GM18499 (cell line): ENCODE results near the gene CD93.

Experiments
- ATAC-seq: cut with Tn5 transposase; IDR thresholded peaks from one replicate; pipeline ENCODE4 v1.9.1; 2021; ENCODE audit warnings: moderate number of reproducible peaks; ENCODE audit not compliant: insufficient read depth, unreplicated experiment

The CD93 gene

GRCh38 chr20:23121751-23122320 lies 35.7 kb upstream of the CD93 start:
- ATAC-seq: no peak

GRCh38 chr20:23120936-23121750 lies 35.0 kb upstream of the CD93 start:
- no peak for ATAC-seq

DNA sequence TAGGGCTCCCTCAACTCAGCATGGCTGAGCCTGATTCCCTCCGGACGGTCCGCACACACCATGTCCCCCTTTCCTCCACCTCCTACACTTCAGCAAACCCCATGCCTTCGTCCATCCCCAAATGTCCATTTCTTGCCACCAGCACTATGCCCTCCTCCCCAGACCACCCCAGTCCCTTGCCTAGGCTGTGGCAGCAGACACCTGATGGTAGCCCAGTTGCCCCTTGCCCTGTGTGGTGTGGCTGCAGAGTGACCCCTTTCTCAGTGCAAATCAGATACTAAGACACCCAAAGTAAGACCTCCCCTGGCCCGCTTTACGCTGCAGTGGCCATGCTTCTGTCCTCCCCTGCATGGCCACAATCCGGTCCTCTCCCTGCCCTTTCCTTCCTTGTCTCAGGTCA lies 34.1 kb upstream of the CD93 start:
- no peak for ATAC-seq

DNA sequence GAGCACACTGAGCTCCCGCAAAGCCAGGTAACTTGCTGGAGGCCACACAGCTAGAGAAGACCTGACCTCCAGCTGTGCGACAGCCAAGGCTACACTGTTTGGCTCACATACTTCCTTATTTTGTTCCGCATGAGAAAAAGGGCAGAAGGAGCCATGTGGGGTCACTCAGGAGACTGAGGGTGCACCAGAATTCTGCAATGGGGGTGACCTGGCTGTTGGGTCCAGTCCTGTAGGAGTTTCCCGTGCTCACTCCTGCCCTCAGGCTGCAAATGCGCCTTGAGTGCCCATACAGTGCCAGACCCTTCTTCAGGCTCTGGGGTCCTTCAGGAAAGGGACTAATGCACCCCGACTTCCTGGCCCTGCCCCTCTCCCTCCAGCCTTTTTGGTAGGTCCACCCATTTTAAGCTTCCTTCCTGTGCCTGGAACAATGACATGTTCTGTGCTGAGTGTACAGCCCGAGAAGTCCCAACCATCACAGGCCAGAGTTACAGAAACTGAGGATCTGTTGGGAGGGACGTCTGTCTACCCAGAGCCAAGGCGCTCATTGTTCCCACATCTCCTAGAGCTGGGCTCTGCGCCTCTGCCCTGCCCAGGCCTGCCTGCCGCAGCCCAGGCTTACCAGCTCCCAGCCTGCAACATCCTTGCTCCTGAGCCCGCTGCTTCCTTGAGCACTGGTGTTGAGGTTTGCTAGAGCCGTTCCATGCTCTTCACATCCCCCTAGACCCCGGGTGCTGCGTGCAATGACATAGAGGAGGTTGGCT lies 33.5 kb upstream of the CD93 start:
- ATAC-seq: no peak

- ATAC-seq: no peak
These were observed 32.6 kb upstream of the CD93 start for GRCh38 chr20:23118766-23119165.

DNA sequence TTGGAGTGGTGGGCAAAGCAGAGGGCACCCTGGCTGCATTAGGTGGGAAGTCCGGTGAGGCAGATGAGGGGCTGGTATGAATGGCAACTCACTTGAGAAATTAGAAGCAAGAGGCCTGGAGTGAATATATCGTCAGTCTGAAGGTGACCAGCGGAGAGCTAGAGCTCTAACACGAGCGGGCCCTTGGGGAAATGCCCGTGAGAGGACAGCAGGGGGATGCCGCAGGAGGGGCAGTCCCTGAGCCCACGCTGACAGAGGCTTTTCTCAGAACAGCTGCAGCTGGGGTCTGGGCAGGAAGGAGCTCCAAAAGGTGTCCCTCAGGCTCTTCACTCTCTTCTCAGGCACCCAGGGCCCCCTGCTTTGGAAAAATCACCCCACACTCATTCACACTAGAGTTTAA lies 32.0 kb upstream of the CD93 start:
- ATAC-seq: no peak

- ATAC-seq: no peak
These were observed 31.6 kb upstream of the CD93 start for GRCh38 chr20:23117738-23118137.

- ATAC-seq: no peak
These were observed 30.4 kb upstream of the CD93 start for GRCh38 chr20:23116311-23117089.

GRCh38 chr20:23115822-23116221 lies 29.7 kb upstream of the CD93 start:
- ATAC-seq: no peak

GRCh38 chr20:23114448-23115082 lies 28.4 kb upstream of the CD93 start:
- ATAC-seq: no peak

DNA sequence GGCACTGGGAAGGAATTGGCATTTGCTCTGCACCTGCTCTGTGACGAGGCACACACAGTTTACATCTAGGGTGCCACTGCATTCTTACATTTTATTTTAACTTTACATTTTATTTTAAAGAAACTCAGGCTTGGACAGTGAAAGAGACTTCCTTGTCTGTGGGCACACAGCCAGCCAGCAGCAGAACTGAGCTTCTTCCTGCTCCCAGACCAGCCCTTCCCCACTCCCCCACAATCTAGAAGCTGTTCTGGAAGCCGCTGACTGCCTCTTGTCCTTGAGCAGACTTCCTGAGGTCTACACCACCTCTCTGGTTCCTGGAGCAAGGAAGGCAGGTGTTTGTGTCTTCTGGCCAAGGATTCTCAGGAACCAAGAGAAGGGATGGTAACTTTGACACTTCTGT lies 27.9 kb upstream of the CD93 start:
- ATAC-seq: no peak

DNA sequence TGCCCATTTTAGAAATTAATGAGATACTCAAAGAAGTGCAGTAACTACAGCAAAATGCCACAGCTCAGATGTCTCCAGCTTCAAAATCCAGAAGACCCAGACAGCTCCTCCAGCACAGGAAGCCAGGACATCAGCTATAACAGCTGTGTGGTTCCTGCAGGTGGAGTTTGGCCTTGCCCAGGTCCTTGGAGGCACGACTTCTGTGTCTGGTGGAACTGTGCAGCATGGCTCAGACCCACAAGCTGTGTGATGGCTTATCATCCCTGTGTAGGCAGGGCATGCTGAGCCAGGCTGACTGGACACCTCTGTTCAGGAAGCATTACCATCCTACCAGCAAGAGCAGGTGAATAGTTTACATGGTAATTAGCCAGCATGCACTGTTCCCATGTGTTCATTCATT lies 26.5 kb upstream of the CD93 start:
- ATAC-seq: no peak

DNA sequence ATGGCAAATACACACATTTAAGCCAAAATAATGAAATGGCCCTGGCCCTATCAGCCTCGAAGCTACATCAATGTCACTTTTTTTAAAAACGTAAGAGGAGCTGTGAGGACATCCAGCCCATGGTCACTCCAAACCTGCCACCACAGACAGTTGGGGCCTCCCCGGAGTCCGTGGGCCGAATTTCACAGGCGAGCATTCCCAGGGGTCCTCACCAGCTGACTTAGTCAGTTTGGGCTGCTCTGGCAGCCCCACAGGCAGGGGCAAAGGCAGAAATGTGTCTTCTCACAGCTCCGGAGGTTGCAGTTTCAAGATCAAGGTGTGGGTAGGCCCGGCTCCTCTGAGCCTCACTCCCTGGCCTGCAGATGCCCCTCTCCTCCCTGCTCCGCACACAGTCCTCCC lies 25.8 kb upstream of the CD93 start:
- ATAC-seq: no peak

- ATAC-seq: no peak
These were observed 25.3 kb upstream of the CD93 start for GRCh38 chr20:23111307-23111943.

- ATAC-seq: no peak
These were observed 22.7 kb upstream of the CD93 start for GRCh38 chr20:23108871-23109270.

DNA sequence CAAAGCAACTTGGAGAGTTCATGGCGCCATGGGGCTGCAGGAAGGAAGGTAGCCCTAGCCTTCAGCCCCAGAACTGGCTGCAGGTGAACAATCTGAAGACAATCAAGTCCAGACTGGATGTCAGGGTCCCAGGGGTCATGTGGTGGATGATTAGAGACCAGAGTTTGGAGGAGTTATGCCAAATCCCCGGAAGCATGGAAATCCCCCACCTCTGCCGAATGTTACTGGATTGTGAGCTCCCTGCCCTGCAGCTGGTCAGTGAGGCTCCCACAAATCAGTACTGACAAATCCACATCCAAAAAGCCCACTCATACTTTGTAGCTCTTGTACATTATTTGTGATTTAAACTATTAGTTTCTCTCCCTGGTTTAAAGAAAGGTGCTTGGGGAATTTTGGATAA lies 21.3 kb upstream of the CD93 start:
- no peak for ATAC-seq

DNA sequence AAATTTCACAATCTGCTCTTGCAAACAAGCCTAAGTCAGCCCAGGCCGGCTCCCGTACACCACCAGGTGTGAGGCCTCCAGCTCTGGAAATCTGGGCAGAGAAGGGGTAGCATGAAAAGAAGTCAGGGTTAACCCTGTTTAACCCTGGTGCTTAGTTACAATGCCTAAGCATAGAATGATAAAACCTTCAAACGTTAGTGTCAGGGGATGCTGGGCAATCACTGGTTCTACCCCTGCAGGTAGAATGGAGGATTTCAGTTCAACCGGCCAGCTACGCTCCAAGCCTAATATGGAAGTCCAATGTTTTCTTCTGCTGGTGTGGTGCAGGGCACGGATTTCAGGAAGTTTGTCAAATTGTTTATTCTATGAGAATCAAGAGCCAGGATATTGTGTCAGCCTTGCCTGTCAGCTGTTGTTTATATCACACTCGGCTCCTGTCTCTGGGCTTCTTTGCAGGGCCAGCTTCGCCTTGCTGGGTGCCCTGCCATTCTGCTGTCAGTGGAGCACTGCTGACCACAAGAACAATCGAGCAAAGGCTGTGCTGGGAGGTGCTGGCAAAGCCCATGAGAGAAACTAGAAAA lies 20.2 kb upstream of the CD93 start:
- no peak for ATAC-seq

GRCh38 chr20:23105193-23105592 lies 19.1 kb upstream of the CD93 start:
- no peak for ATAC-seq

DNA sequence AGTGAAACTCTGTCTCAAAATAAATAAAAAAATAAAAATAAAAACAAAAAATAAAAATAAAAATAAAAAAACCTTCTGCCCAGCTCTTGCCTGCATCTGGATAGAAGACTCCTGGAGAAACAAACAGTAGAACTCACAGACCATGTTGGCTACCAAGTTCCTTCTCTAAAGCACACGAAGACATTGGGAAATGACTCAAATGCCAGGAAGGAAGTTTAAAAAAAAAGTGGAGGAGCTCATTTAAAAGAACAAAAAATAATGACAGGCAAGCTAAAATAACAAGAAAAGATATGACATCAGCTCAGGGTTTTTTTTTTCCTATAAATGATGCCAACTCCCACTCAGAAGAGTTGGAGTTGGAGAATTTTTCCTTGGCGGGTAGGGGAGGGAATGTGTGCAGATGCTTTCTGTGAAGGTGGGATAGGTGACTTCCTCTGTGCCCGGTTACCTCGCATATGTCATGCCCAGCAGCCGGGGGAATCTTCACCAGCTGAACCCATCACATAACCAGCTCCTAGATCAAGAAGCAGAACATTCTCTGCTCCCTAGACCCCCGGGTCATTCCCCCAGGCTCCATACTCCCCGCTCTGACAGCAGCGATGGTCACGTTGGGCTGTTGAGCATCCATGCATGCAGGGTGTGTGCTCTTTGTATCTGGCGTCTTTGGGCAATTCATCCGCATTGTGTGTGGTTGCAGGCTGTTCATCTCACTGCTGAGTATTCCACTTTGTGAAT lies 17.3 kb upstream of the CD93 start:
- ATAC-seq: no peak
